Fibroblast of skin of right biceps (primary cell): ENCODE data around the gene GRIK5.
"Not testable (repeated sequence)": the region's sequence is repeated elsewhere in the genome, so short reads cannot be mapped to it uniquely, and the experiment has no call there.

Experiments
- DNase-seq: peaks from one replicate; pipeline ENCODE4 v3.0.0-alpha.2; 2013

The GRIK5 gene

GRCh38 chr19:42069619-42070351 is at the start of gene GRIK5:
Gene GRIK5, minus strand, starts transcription at chr19:42070206. Its CDS starts 4,436 bp downstream, at chr19:42065770.
- DNase-seq = no peak

- no peak for DNase-seq
Measured at GRCh38 chr19:42117076-42117475, 47.1 kb upstream of the GRIK5 start.

- DNase-seq = no peak
Measured at GRCh38 chr19:42116308-42117075, 46.5 kb upstream of the GRIK5 start.

- no peak for DNase-seq
Measured at GRCh38 chr19:42115705-42116104, 45.7 kb upstream of the GRIK5 start.

GRCh38 chr19:42115219-42115618 is 45.2 kb upstream of the GRIK5 start:
- DNase-seq = no peak

- no peak for DNase-seq
Measured at GRCh38 chr19:42114412-42114811, 44.4 kb upstream of the GRIK5 start.

GRCh38 chr19:42113641-42114348 is 43.8 kb upstream of the GRIK5 start:
- DNase-seq = peak; percentile 98

- peak; percentile 84 for DNase-seq
Measured at GRCh38 chr19:42111811-42112210, 41.8 kb upstream of the GRIK5 start.

GRCh38 chr19:42111384-42111783 is 41.4 kb upstream of the GRIK5 start:
- peak; percentile 94 for DNase-seq

- DNase-seq = no peak
Measured at GRCh38 chr19:42110658-42111057, 40.7 kb upstream of the GRIK5 start.

- DNase-seq = no peak
Measured at GRCh38 chr19:42109896-42110295, 39.9 kb upstream of the GRIK5 start.

- peak; percentile 86 for DNase-seq
Measured at GRCh38 chr19:42108527-42109389, 38.8 kb upstream of the GRIK5 start.

GRCh38 chr19:42105368-42105767 is 35.4 kb upstream of the GRIK5 start:
- DNase-seq = no peak

- no peak for DNase-seq
Measured at GRCh38 chr19:42102877-42103276, 32.9 kb upstream of the GRIK5 start.

GRCh38 chr19:42100241-42100640 is 30.2 kb upstream of the GRIK5 start:
- not testable (repeated sequence) for DNase-seq

- DNase-seq = no peak
Measured at GRCh38 chr19:42099336-42099925, 29.4 kb upstream of the GRIK5 start.

GRCh38 chr19:42098781-42099180 is 28.8 kb upstream of the GRIK5 start:
- no peak for DNase-seq

GRCh38 chr19:42097461-42097860 is 27.5 kb upstream of the GRIK5 start:
- DNase-seq = no peak

- DNase-seq = no peak
Measured at GRCh38 chr19:42096255-42096837, 26.3 kb upstream of the GRIK5 start.

- no peak for DNase-seq
Measured at GRCh38 chr19:42095814-42096230, 25.8 kb upstream of the GRIK5 start.

GRCh38 chr19:42095142-42095813 is 25.3 kb upstream of the GRIK5 start:
- DNase-seq = no peak
